ENCODE data around the gene THSD4. TPM values are rescaled to one million over a fixed set of nuclear protein-coding genes. Genes with fewer than 3 reads are reported as not detected.
"Not testable (repeated sequence)": the region's sequence is repeated elsewhere in the genome, so short reads cannot be mapped to it uniquely, and the experiment has no call there.

THSD4 gene
- total and polyA plus RNA-seq, 4 donors = 6.0 to 42.4 (median 18.5) TPM

DNA sequence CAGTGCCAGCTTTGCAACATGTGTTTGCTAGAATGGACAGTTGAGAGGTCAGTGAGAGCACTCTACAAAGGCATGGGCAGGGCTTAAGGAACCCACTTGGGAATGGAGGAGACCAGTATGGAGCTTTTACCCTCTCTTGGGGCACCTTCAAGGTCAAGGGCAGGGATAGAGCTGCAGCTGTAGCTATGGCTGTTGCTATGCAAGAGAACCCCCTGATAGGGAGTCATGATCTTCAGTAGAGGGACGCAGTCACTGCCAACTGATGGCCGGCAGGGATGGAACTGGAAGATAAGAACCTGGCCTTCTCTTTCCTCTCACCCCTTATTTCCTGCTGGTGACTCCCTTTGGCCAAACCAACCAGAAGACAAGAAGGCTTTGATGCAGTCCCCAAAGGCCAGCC, 40.3 kb downstream of the THSD4 start:
- WGBS, 2 donors = 97 to 98% methylated on average over 2 of the region's 2 CpGs
- H3K27ac ChIP-seq (ENCODE audit: low read depth in 1 of 2, low read length in 1 of 2) = peak overlapping the region in 1 of 2 donors; percentile 68
- no peak overlapping the region for H3K4me3 ChIP-seq
- ATAC-seq (ENCODE audit: insufficient read depth, low FRiP score) (no peak), DNase-seq (no peak)
- no peaks in the 10 kb centered on the region for H3K9me3 ChIP-seq (ENCODE audit: control insufficient read depth in 4 of 4, insufficient read depth in 3 of 4, low read length in 3 of 4)
- no peaks in the 10 kb centered on the region for H3K4me1 ChIP-seq (ENCODE audit: control insufficient read depth in 5 of 5, insufficient read depth in 5 of 5, low read length in 5 of 5)
- no peaks in the 10 kb centered on the region for H3K27me3 ChIP-seq (ENCODE audit: control insufficient read depth in 3 of 3, insufficient read depth in 3 of 3, low read length in 2 of 3)
- H3K36me3 ChIP-seq (ENCODE audit: control insufficient read depth in 4 of 4, insufficient read depth in 4 of 4, low read length in 4 of 4) = peaks cover 0 to 4% (median 0%) of the 10 kb centered on the region in 4 donors
- H3K9ac ChIP-seq (ENCODE audit: insufficient read depth in 1 of 2, low read length in 2 of 2) = no peak overlapping the region
- TF ChIP-seq, protein P1, sequence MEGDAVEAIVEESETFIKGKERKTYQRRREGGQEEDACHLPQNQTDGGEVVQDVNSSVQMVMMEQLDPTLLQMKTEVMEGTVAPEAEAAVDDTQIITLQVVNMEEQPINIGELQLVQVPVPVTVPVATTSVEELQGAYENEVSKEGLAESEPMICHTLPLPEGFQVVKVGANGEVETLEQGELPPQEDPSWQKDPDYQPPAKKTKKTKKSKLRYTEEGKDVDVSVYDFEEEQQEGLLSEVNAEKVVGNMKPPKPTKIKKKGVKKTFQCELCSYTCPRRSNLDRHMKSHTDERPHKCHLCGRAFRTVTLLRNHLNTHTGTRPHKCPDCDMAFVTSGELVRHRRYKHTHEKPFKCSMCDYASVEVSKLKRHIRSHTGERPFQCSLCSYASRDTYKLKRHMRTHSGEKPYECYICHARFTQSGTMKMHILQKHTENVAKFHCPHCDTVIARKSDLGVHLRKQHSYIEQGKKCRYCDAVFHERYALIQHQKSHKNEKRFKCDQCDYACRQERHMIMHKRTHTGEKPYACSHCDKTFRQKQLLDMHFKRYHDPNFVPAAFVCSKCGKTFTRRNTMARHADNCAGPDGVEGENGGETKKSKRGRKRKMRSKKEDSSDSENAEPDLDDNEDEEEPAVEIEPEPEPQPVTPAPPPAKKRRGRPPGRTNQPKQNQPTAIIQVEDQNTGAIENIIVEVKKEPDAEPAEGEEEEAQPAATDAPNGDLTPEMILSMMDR (IDR thresholded peaks at IDR 0.05; ENCODE audit: control extremely low read depth, extremely low read depth) = no peak

DNA sequence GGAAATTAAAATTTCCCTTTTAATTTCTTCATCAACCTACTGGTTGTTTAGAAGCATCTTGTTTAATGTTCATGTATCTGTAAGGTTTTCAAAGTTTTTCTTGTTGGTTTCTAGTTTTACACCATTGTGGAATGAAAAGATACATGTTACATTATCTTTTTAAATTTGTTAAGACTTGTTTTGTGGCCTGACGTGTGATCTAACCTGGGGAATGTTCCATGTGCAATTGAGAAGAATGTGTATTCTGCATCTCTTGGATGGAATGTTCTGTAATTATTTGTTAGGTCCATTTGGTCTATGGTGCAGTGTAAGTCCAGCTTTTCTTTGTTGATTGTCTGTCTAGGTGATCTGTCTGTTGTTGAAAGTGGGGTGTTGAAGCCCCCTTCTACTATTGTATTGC, 45.7 kb downstream of the THSD4 start:
- no peak for DNase-seq
- Histone ChIP-seq H3K4me3 (no peak overlapping the region), H3K9me3 (ENCODE audit: control insufficient read depth in 4 of 4, insufficient read depth in 3 of 4, low read length in 3 of 4) (peaks cover 0 to 4% (median 0%) of the 10 kb centered on the region in 4 donors), H3K9ac (ENCODE audit: insufficient read depth in 1 of 2, low read length in 2 of 2) (no peak overlapping the region), H3K27me3 (ENCODE audit: control insufficient read depth in 3 of 3, insufficient read depth in 3 of 3, low read length in 2 of 3) (no peaks in the 10 kb centered on the region), H3K4me1 (ENCODE audit: control insufficient read depth in 5 of 5, insufficient read depth in 5 of 5, low read length in 5 of 5) (peaks cover 0 to 2% (median 0%) of the 10 kb centered on the region in 5 donors), H3K27ac (ENCODE audit: low read depth in 1 of 2, low read length in 1 of 2) (no peak overlapping the region), H3K36me3 (ENCODE audit: control insufficient read depth in 4 of 4, insufficient read depth in 4 of 4, low read length in 4 of 4) (no peaks in the 10 kb centered on the region)
- 89 to 94% methylated on average over 1 of the region's 1 CpG for WGBS, 2 donors
- no peak for ATAC-seq (ENCODE audit: insufficient read depth, low FRiP score)
- TF ChIP-seq, protein P1 (IDR thresholded peaks at IDR 0.05; ENCODE audit: control extremely low read depth, extremely low read depth) = no peak

DNA sequence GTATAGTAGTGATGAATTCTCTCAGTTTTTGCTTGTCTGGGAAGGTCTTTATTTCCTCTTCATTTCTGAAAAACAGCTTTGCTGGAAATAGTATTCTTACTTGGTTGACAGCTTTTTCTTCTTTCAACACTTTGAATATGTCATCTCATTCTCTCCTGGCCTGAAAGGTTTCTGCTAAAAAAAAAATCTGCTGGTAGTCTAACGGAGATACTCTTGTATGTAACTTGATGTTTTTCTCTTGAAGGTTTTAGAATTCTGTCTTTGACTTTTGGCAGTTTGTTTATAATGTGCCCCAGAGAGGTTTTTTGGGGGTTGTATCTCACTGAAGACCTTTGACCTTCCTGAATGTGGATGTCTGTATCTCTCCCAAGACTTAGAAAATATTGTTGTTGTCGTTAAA, 47.0 kb downstream of the THSD4 start:
- H3K27me3 ChIP-seq (ENCODE audit: control insufficient read depth in 3 of 3, insufficient read depth in 3 of 3, low read length in 2 of 3) = no peaks in the 10 kb centered on the region
- TF ChIP-seq, protein P1 (IDR thresholded peaks at IDR 0.05; ENCODE audit: control extremely low read depth, extremely low read depth) = no peak
- no peak overlapping the region for H3K4me3 ChIP-seq
- ATAC-seq (ENCODE audit: insufficient read depth, low FRiP score) (no peak), DNase-seq (no peak)
- no peak overlapping the region for H3K27ac ChIP-seq (ENCODE audit: low read depth in 1 of 2, low read length in 1 of 2)
- 94 to 97% methylated on average over 2 of the region's 2 CpGs for WGBS, 2 donors
- peaks cover 0 to 5% (median 0%) of the 10 kb centered on the region in 5 donors for H3K4me1 ChIP-seq (ENCODE audit: control insufficient read depth in 5 of 5, insufficient read depth in 5 of 5, low read length in 5 of 5)
- peaks cover 0 to 4% (median 0%) of the 10 kb centered on the region in 4 donors for H3K9me3 ChIP-seq (ENCODE audit: control insufficient read depth in 4 of 4, insufficient read depth in 3 of 4, low read length in 3 of 4)
- H3K9ac ChIP-seq (ENCODE audit: insufficient read depth in 1 of 2, low read length in 2 of 2) = no peak overlapping the region
- no peaks in the 10 kb centered on the region for H3K36me3 ChIP-seq (ENCODE audit: control insufficient read depth in 4 of 4, insufficient read depth in 4 of 4, low read length in 4 of 4)

DNA sequence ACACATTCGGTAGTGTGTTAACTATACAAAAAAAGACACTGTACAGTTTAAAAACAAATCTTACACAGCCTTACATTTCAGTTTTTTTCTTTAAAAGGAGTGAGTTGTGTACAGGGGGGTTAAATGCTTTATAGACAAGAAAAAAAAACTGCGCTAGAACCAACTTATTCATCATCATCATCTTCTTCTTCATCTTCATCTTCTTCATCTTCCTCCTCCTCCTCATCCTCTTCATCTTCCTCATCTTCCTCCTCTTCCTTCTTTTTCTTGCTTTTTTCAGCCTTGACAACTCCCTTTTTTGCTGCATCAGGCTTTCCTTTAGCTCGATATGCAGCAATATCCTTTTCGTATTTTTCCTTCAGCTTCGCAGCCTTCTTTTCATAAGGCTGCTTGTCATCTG, 49.3 kb downstream of the THSD4 start:
- H3K9me3 ChIP-seq (ENCODE audit: control insufficient read depth in 4 of 4, insufficient read depth in 3 of 4, low read length in 3 of 4); ATAC-seq (ENCODE audit: insufficient read depth, low FRiP score); DNase-seq; H3K36me3 ChIP-seq (ENCODE audit: control insufficient read depth in 4 of 4, insufficient read depth in 4 of 4, low read length in 4 of 4); H3K4me3 ChIP-seq; H3K9ac ChIP-seq (ENCODE audit: insufficient read depth in 1 of 2, low read length in 2 of 2); H3K27ac ChIP-seq (ENCODE audit: low read depth in 1 of 2, low read length in 1 of 2); H3K27me3 ChIP-seq (ENCODE audit: control insufficient read depth in 3 of 3, insufficient read depth in 3 of 3, low read length in 2 of 3): not testable (repeated sequence)
- H3K4me1 ChIP-seq (ENCODE audit: control insufficient read depth in 5 of 5, insufficient read depth in 5 of 5, low read length in 5 of 5) = peaks cover 0 to 10% (median 3%) of the 10 kb centered on the region in 5 donors
- WGBS, 2 donors = 94 to 99% methylated on average over 2 of the region's 5 CpGs

Data from lung (tissue), 12 donors.